Measurements from ENCODE around the gene TULP3.

The TULP3 gene

GRCh38 chr12:2891240-2892053, 756 bp downstream of the TULP3 start (continued):
- peak; percentile 49 for TF ChIP-seq ZNF341 (tag by site-specific recombination; IDR thresholded peaks at IDR 0.05; ENCODE audit: low read depth)
- TF ChIP-seq KLF9 (tag by site-specific recombination; IDR thresholded peaks at IDR 0.05; ENCODE audit: low read depth) = peak; percentile 45
- TF ChIP-seq IKZF3 (tag by site-specific recombination; IDR thresholded peaks at IDR 0.05) = 0 out of 2 replicates have a peak, but pooled peaks have one; percentile 57

DNA sequence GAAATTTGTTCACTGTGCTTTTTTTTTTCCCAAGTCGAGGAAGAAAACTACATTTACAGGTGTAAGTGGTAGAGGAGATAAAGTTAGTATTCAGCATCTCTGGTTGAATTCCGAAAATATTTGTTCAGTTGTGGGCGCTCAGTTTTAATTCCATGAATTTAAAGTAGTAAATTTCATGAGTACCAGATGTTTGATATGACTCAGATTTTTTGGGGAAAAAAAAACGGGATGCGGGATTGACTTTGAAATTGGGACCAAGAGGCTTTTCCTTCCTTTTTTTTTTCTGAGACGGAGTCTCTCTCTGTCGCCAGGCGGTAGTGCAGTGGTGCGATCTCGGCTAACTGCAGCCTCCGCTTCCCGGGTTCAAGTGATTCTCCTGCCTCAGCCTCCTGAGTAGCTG, 1.6 kb downstream of the TULP3 start:
- no peak for TF ChIP-seq BCL11A (tag by site-specific recombination; IDR thresholded peaks at IDR 0.05; ENCODE audit: low read depth)
- TF ChIP-seq KLF7 (tag by site-specific recombination; IDR thresholded peaks at IDR 0.05; ENCODE audit: borderline replicate concordance) = no peak
- TF ChIP-seq ZNF660 (tag by site-specific recombination; IDR thresholded peaks at IDR 0.05) = no peak
- no peak for TF ChIP-seq ZNF19 (tag by site-specific recombination; IDR thresholded peaks at IDR 0.05; ENCODE audit: low read depth)
- TF ChIP-seq SP7 (tag by site-specific recombination; IDR thresholded peaks at IDR 0.05) = no peak
- no peak for TF ChIP-seq ZNF664 (tag by site-specific recombination; IDR thresholded peaks at IDR 0.05)
- no peak for TF ChIP-seq ZNF121 (tag by site-specific recombination; IDR thresholded peaks at IDR 0.05)
- TF ChIP-seq ZNF391 (tag by site-specific recombination; IDR thresholded peaks at IDR 0.05; ENCODE audit: borderline replicate concordance, low read depth) = no peak
- TF ChIP-seq ZNF768 (tag by site-specific recombination; IDR thresholded peaks at IDR 0.05) = no peak
- TF ChIP-seq YY2 (tag by site-specific recombination; IDR thresholded peaks at IDR 0.05) = no peak
- no peak for TF ChIP-seq ZNF548 (tag by site-specific recombination; IDR thresholded peaks at IDR 0.05)
- TF ChIP-seq ZNF10 (tag by site-specific recombination; IDR thresholded peaks at IDR 0.05) = no peak
- TF ChIP-seq GLI4 (tag by site-specific recombination; IDR thresholded peaks at IDR 0.05) = no peak
- no peaks in the 10 kb centered on the region for H3K9me3 ChIP-seq (ENCODE audit: control insufficient read depth, insufficient read depth, low read depth, low read length)
- H3K4me3 ChIP-seq (ENCODE audit: low read depth, low read length) = no peak overlapping the region
- H3K36me3 ChIP-seq (ENCODE audit: control insufficient read depth in 2 of 2, insufficient read depth in 1 of 2, low read length in 2 of 2) = peaks cover under 1 to 23% of the 10 kb centered on the region in 2 experiments
- H3K4me1 ChIP-seq (ENCODE audit: control insufficient read depth, insufficient read depth, low read length) = peaks cover 6% of the 10 kb centered on the region
- ChIA-PET CTCF (interaction anchor here (1.4 kb wide), 1 partner anchor 52 kb away, joined by 4 read pairs; no protein-coding TSS in a partner anchor), POLR2A (interaction anchor here (1.0 kb wide), 1 partner anchor 15 kb away, joined by 4 read pairs; the partner anchor contains the start of genes FOXM1 and RHNO1)
- H3K27ac ChIP-seq (ENCODE audit: extremely low read depth, low read depth, low read length) = no peak overlapping the region

- Histone ChIP-seq H3K4me1 (ENCODE audit: control insufficient read depth, insufficient read depth, low read length) (peaks cover 6% of the 10 kb centered on the region), H3K36me3 (ENCODE audit: control insufficient read depth in 2 of 2, insufficient read depth in 1 of 2, low read length in 2 of 2) (peaks cover 3 to 15% of the 10 kb centered on the region in 2 experiments), H3K9me3 (ENCODE audit: control insufficient read depth, insufficient read depth, low read depth, low read length) (no peaks in the 10 kb centered on the region), H3K27ac (ENCODE audit: extremely low read depth, low read depth, low read length) (no peak overlapping the region), H3K4me3 (ENCODE audit: low read depth, low read length) (no peak overlapping the region)
- ChIA-PET POLR2A (interaction anchor here (0.7 kb wide), 1 partner anchor 53 kb away, joined by 3 read pairs; no protein-coding TSS in a partner anchor), CTCF (interaction anchor here (1.4 kb wide), 1 partner anchor 51 kb away, joined by 4 read pairs; no protein-coding TSS in a partner anchor)
- TF ChIP-seq BCL11B (tag by site-specific recombination; IDR thresholded peaks at IDR 0.05; ENCODE audit: low read depth) (no peak), SP3 (tag by site-specific recombination; IDR thresholded peaks at IDR 0.05) (no peak), ZNF658 (tag by site-specific recombination; IDR thresholded peaks at IDR 0.05) (no peak), TRIM28 (IDR thresholded peaks at IDR 0.05; ENCODE audit: borderline replicate concordance, low read length) (no peak), ZNF600 (tag by site-specific recombination; IDR thresholded peaks at IDR 0.05) (peak; percentile 35; the same call in 1 of the 2 replicates), ZNF549 (tag by site-specific recombination; IDR thresholded peaks at IDR 0.05) (no peak), GLI4 (tag by site-specific recombination; IDR thresholded peaks at IDR 0.05) (no peak), ZNF624 (tag by site-specific recombination; IDR thresholded peaks at IDR 0.05) (no peak), ZNF184 (tag by site-specific recombination; IDR thresholded peaks at IDR 0.05) (no peak), ZNF707 (tag by site-specific recombination; IDR thresholded peaks at IDR 0.05) (no peak), KLF8 (tag by site-specific recombination; IDR thresholded peaks at IDR 0.05) (no peak), ZNF830 (tag by site-specific recombination; IDR thresholded peaks at IDR 0.05; ENCODE audit: low read depth) (no peak), ZNF221 (tag by site-specific recombination; IDR thresholded peaks at IDR 0.05; ENCODE audit: borderline replicate concordance) (no peak), GFI1B (tag by site-specific recombination; IDR thresholded peaks at IDR 0.05) (no peak), ZNF521 (tag by site-specific recombination; IDR thresholded peaks at IDR 0.05) (no peak), ZNF138 (tag by site-specific recombination; IDR thresholded peaks at IDR 0.05; ENCODE audit: borderline replicate concordance) (no peak)
- TF ChIP-seq, protein P1, sequence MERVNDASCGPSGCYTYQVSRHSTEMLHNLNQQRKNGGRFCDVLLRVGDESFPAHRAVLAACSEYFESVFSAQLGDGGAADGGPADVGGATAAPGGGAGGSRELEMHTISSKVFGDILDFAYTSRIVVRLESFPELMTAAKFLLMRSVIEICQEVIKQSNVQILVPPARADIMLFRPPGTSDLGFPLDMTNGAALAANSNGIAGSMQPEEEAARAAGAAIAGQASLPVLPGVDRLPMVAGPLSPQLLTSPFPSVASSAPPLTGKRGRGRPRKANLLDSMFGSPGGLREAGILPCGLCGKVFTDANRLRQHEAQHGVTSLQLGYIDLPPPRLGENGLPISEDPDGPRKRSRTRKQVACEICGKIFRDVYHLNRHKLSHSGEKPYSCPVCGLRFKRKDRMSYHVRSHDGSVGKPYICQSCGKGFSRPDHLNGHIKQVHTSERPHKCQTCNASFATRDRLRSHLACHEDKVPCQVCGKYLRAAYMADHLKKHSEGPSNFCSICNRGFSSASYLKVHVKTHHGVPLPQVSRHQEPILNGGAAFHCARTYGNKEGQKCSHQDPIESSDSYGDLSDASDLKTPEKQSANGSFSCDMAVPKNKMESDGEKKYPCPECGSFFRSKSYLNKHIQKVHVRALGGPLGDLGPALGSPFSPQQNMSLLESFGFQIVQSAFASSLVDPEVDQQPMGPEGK (tag by site-specific recombination; IDR thresholded peaks at IDR 0.05) = no peak
- TF ChIP-seq, protein P2, sequence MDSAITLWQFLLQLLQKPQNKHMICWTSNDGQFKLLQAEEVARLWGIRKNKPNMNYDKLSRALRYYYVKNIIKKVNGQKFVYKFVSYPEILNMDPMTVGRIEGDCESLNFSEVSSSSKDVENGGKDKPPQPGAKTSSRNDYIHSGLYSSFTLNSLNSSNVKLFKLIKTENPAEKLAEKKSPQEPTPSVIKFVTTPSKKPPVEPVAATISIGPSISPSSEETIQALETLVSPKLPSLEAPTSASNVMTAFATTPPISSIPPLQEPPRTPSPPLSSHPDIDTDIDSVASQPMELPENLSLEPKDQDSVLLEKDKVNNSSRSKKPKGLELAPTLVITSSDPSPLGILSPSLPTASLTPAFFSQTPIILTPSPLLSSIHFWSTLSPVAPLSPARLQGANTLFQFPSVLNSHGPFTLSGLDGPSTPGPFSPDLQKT (IDR thresholded peaks at IDR 0.05; ENCODE audit: borderline replicate concordance, low read depth, low read length) = no peak
These were observed 2.3 kb downstream of the TULP3 start for GRCh38 chr12:2893007-2893406.
